HG03442 (cell line): ENCODE data around the gene MRPL51.
"Not testable (repeated sequence)": the region's sequence is repeated elsewhere in the genome, so short reads cannot be mapped to it uniquely, and the experiment has no call there.

Experiments
- ATAC-seq: cut with Tn5 transposase; IDR thresholded peaks from one replicate; pipeline ENCODE4 v1.9.1; 2021; ENCODE audit warnings: mild to moderate bottlenecking, moderate library complexity; ENCODE audit not compliant: unreplicated experiment

MRPL51 gene

DNA sequence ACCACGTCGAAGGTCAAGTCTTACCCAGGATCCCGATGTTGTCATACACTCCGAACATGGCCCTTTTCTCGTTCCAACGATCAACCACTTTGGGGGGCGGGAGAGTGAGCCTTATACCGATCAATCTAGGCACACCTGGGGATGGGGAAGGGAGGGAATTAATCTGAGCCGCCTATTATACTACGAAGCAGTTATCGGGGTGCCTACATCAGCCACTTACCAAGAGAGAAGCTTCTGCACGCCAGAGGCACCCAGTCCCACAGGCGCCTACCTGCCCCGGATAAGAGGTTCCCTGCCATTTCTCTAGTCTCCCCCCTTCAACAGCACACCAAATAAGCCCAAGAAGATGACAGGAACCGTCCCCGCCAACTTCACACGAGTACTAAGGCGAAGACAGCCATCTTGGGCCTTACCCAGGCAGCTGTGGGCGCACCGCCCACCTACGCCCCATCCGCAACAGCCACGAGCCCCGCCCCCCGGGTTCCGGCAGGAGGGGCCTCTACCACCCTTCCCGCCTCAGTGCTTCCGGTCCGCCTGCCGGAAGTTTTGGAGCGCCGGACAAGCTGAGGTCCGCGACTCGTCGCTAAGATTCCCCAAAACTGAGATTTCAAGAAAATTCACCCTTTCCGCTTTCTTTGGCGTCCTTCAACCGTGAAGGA is at the start of gene MRPL51:
Gene MRPL51, minus strand, starts transcription at position 425 of the 659 bp plus-strand sequence. Its CDS starts 126 bp downstream, at position 299.
- ATAC-seq, result peak; percentile 52

DNA sequence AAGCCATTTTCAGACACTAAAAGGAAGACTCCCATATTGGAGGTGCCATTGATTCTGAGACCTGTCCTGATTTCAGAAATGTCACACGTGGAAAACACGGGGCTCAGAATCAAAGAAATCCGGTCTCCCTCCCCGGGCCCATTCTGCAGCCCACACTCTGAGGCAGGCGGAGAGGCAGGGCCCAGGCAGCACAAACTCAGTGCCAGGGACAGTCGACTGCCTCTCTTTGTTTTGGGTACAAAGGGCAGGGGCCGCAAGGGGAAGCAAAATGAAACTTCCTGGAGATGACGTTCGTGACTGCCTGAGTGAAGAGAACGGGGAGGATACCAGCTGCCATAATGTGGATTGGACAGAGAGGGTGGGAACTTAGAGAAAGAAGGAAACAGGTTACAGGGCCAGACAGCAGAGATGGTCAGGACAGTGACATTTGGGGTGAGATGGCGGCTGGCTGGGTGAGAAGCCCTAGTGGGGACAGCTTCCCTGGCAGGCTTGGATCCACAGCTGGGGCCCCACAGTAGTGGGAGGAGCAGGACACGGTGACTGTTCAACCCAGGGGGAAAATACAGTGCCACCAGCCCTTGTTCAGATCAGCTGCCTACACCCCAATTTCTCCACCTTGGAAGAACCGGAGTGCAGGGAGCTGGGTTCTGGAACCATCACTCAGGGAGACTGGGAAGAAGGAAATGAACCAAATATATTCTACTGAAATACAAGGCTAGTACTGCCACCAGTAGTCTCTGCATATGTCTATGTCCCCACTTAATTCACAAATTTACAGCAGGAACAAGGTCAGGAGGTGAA is 49.3 kb upstream of the MRPL51 start:
- no peak for ATAC-seq

GRCh38 chr12:6541371-6542165 is 48.5 kb upstream of the MRPL51 start:
- no peak for ATAC-seq

- no peak for ATAC-seq
These were observed 47.3 kb upstream of the MRPL51 start for GRCh38 chr12:6540181-6540877.

GRCh38 chr12:6539707-6540134 is 46.7 kb upstream of the MRPL51 start:
- no peak for ATAC-seq

GRCh38 chr12:6539314-6539682 is 46.2 kb upstream of the MRPL51 start:
- ATAC-seq, result no peak

- no peak for ATAC-seq
These were observed 45.6 kb upstream of the MRPL51 start for GRCh38 chr12:6538420-6539313.

- not testable (repeated sequence) for ATAC-seq
These were observed 44.7 kb upstream of the MRPL51 start for GRCh38 chr12:6537580-6538419.

GRCh38 chr12:6536894-6537579 is 44.0 kb upstream of the MRPL51 start:
- ATAC-seq, result no peak

- ATAC-seq, result no peak
These were observed 43.1 kb upstream of the MRPL51 start for GRCh38 chr12:6535960-6536847.

GRCh38 chr12:6535697-6535946 is 42.6 kb upstream of the MRPL51 start:
- no peak for ATAC-seq

DNA sequence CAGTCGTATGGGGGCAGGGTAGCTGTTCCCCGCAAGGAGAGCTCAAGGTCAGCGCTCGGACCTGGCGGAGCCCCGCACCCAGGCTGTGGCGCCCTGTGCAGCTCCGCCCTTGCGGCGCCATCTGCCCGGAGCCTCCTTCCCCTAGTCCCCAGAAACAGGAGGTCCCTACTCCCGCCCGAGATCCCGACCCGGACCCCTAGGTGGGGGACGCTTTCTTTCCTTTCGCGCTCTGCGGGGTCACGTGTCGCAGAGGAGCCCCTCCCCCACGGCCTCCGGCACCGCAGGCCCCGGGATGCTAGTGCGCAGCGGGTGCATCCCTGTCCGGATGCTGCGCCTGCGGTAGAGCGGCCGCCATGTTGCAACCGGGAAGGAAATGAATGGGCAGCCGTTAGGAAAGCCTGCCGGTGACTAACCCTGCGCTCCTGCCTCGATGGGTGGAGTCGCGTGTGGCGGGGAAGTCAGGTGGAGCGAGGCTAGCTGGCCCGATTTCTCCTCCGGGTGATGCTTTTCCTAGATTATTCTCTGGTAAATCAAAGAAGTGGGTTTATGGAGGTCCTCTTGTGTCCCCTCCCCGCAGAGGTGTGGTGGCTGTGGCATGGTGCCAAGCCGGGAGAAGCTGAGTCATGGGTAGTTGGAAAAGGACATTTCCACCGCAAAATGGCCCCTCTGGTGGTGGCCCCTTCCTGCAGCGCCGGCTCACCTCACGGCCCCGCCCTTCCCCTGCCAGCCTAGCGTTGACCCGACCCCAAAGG is 42.1 kb upstream of the MRPL51 start:
- ATAC-seq, result peak; percentile 4

- no peak for ATAC-seq
These were observed 41.6 kb upstream of the MRPL51 start for GRCh38 chr12:6534695-6534944.

GRCh38 chr12:6533923-6534694 is 41.0 kb upstream of the MRPL51 start, which contains the start of gene GAPDH:
TSS of gene GAPDH (plus strand) at chr12:6534517. CDS start at chr12:6534833, 316 bp downstream.
- peak; percentile 56 for ATAC-seq

DNA sequence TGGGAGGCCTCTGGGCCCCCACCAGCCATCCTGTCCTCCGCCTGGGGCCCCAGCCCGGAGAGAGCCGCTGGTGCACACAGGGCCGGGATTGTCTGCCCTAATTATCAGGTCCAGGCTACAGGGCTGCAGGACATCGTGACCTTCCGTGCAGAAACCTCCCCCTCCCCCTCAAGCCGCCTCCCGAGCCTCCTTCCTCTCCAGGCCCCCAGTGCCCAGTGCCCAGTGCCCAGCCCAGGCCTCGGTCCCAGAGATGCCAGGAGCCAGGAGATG is 40.5 kb upstream of the MRPL51 start:
- ATAC-seq, result peak; percentile 5

- peak; percentile 11 for ATAC-seq
These were observed 40.0 kb upstream of the MRPL51 start for GRCh38 chr12:6532927-6533652.
